ENCODE measurements around the gene NUP35.
"Not testable (repeated sequence)": the region's sequence is repeated elsewhere in the genome, so short reads cannot be mapped to it uniquely, and the experiment has no call there.

NUP35 gene

GRCh38 chr2:183134016-183134415, 9.8 kb downstream of the NUP35 start:
- no peak for DNase-seq (ENCODE audit: low read depth in 2 of 2)

GRCh38 chr2:183148955-183149354, 24.7 kb downstream of the NUP35 start:
- DNase-seq (ENCODE audit: low read depth in 2 of 2) = no peak

- no peak for DNase-seq (ENCODE audit: low read depth in 2 of 2)
These were observed 25.2 kb downstream of the NUP35 start for GRCh38 chr2:183149489-183149888.

GRCh38 chr2:183152280-183152679, 28.0 kb downstream of the NUP35 start:
- DNase-seq (ENCODE audit: low read depth in 2 of 2) = not testable (repeated sequence)

- DNase-seq (ENCODE audit: low read depth in 2 of 2) = no peak
These were observed 29.7 kb downstream of the NUP35 start for GRCh38 chr2:183153967-183154366.

GRCh38 chr2:183154772-183155171, 30.5 kb downstream of the NUP35 start:
- not testable (repeated sequence) for DNase-seq (ENCODE audit: low read depth in 2 of 2)

GRCh38 chr2:183157131-183157530, 32.9 kb downstream of the NUP35 start:
- DNase-seq (ENCODE audit: low read depth in 2 of 2) = no peak

- no peak for DNase-seq (ENCODE audit: low read depth in 2 of 2)
These were observed 38.1 kb downstream of the NUP35 start for GRCh38 chr2:183162362-183162761.

GRCh38 chr2:183163821-183164649, 39.8 kb downstream of the NUP35 start:
- DNase-seq (ENCODE audit: low read depth in 2 of 2) = no peak

GRCh38 chr2:183164650-183165015, 40.4 kb downstream of the NUP35 start:
- DNase-seq (ENCODE audit: low read depth in 2 of 2) = no peak

- no peak for DNase-seq (ENCODE audit: low read depth in 2 of 2)
These were observed 42.0 kb downstream of the NUP35 start for GRCh38 chr2:183166210-183166609.

- DNase-seq (ENCODE audit: low read depth in 2 of 2) = not testable (repeated sequence)
These were observed 42.7 kb downstream of the NUP35 start for GRCh38 chr2:183166976-183167375.

GRCh38 chr2:183172220-183172887, 48.1 kb downstream of the NUP35 start:
- no peak for DNase-seq (ENCODE audit: low read depth in 2 of 2)

GRCh38 chr2:183179156-183179555, 54.9 kb downstream of the NUP35 start:
- no peak for DNase-seq (ENCODE audit: low read depth in 2 of 2)

- no peak for DNase-seq (ENCODE audit: low read depth in 2 of 2)
These were observed 61.3 kb downstream of the NUP35 start for GRCh38 chr2:183185534-183185933.

- DNase-seq (ENCODE audit: low read depth in 2 of 2) = no peak
These were observed 62.1 kb downstream of the NUP35 start for GRCh38 chr2:183186296-183186695.

- no peak for DNase-seq (ENCODE audit: low read depth in 2 of 2)
These were observed 62.5 kb downstream of the NUP35 start for GRCh38 chr2:183186766-183187165.

- DNase-seq (ENCODE audit: low read depth in 2 of 2) = no peak
These were observed 68.1 kb downstream of the NUP35 start for GRCh38 chr2:183192343-183192742.

GRCh38 chr2:183193904-183194303, 69.7 kb downstream of the NUP35 start:
- no peak for DNase-seq (ENCODE audit: low read depth in 2 of 2)

- no peak for DNase-seq (ENCODE audit: low read depth in 2 of 2)
These were observed 71.2 kb downstream of the NUP35 start for GRCh38 chr2:183195397-183195796.

- DNase-seq (ENCODE audit: low read depth in 2 of 2) = no peak
These were observed 71.8 kb downstream of the NUP35 start for GRCh38 chr2:183195998-183196409.

GRCh38 chr2:183204397-183204796, 80.2 kb downstream of the NUP35 start:
- no peak for DNase-seq (ENCODE audit: low read depth in 2 of 2)

- no peak for DNase-seq (ENCODE audit: low read depth in 2 of 2)
These were observed 82.9 kb downstream of the NUP35 start for GRCh38 chr2:183207110-183207509.

Measured in stimulated activated CD4-positive, alpha-beta T cell treated with anti-CD3 and anti-CD28 coated beads, Interleukin-1b, Interleukin-23, amount 100 ng/mL, for 1 hour (primary cell).